ENCODE results near the gene DMP1.

GRCh38 chr4:87679449-87680169 lies 29.5 kb downstream of the DMP1 start:
- TF ChIP-seq CTCF (conservative IDR thresholded peaks at IDR 0.05; ENCODE audit: low read depth, low read length) (peak; percentile 80), EZH2 (IDR thresholded peaks at IDR 0.05; ENCODE audit: low read length, unreplicated experiment) (no peak), EZH2phosphoT487 (IDR thresholded peaks at IDR 0.05; ENCODE audit: borderline replicate concordance, low read length) (no peak)
